HK-2 (cell line): ENCODE measurements around the gene SYTL5.

ENCODE experiments used
- DNase-seq: peaks from one replicate; pipeline ENCODE4 v3.0.0-alpha.2; 2018; ENCODE audit not compliant: unreplicated experiment

The SYTL5 gene

GRCh38 chrX:38138900-38139299 is 132.5 kb downstream of the SYTL5 start:
- no peak for DNase-seq

- no peak for DNase-seq
These were observed 136.3 kb downstream of the SYTL5 start for GRCh38 chrX:38142610-38143009.

- DNase-seq: no peak
These were observed 142.7 kb downstream of the SYTL5 start for GRCh38 chrX:38149016-38149415.

GRCh38 chrX:38150993-38151392 is 144.6 kb downstream of the SYTL5 start:
- no peak for DNase-seq

- peak; percentile 48 for DNase-seq
These were observed 145.1 kb downstream of the SYTL5 start for GRCh38 chrX:38151441-38151840.

- no peak for DNase-seq
These were observed 148.0 kb downstream of the SYTL5 start for GRCh38 chrX:38154340-38154739.

- no peak for DNase-seq
These were observed 148.5 kb downstream of the SYTL5 start for GRCh38 chrX:38154818-38155217.

- DNase-seq: no peak
These were observed 150.5 kb downstream of the SYTL5 start for GRCh38 chrX:38156838-38157237.

GRCh38 chrX:38163193-38163592 is 156.8 kb downstream of the SYTL5 start:
- no peak for DNase-seq

GRCh38 chrX:38165023-38165422 is 158.7 kb downstream of the SYTL5 start:
- no peak for DNase-seq

- no peak for DNase-seq
These were observed 160.2 kb downstream of the SYTL5 start for GRCh38 chrX:38166478-38167083.

GRCh38 chrX:38170556-38170955 is 164.2 kb downstream of the SYTL5 start:
- DNase-seq: no peak

GRCh38 chrX:38172596-38172995 is 166.2 kb downstream of the SYTL5 start:
- no peak for DNase-seq

- DNase-seq: peak; percentile 31
These were observed 168.8 kb downstream of the SYTL5 start for GRCh38 chrX:38175139-38175538.

GRCh38 chrX:38178396-38178795 is 172.0 kb downstream of the SYTL5 start:
- no peak for DNase-seq
